K562 (cell line): ENCODE results near the gene ATAD3C. TPM values are rescaled to one million over a fixed set of nuclear protein-coding genes. Genes with fewer than 3 reads are reported as not detected.

ENCODE experiments used
- ATAC-seq: fragments of 200-7000 bp; cut with Tn5 transposase; 3 replicates; pipeline ENCODE4 v1.9.1; 2020; ENCODE audit warnings: moderate library complexity
- BruUV-seq: library from RNA; stranded (reverse); fragments of 400-500 nt; replicated peaks from 2 replicates; lab custom pipeline; 2021; lab: Mats Ljungman, UMichigan
- CTCF ChIA-PET: fragments of 300-600 bp; formaldehyde crosslinking; extraction: SDS; loops from one replicate; lab custom pipeline; 2021; ENCODE audit warnings: low intra/inter-chr PET ratio; lab: Yijun Ruan, JAX
- POLR2A ChIA-PET: fragments of 300-600, 350-650 bp; sonication (Branson Sonifier 250); formaldehyde crosslinking; extraction: SDS; loops from one replicate; lab custom pipeline; 2021; ENCODE audit warnings: antibody characterized with exemption, inconsistent platforms; lab: Yijun Ruan, JAX
- DNase-seq, 4 experiments: peaks; one replicate each; pipeline versions ENCODE4 v3.0.0 to v3.0.0-alpha.2; 2011 to 2018; ENCODE audit warnings: low spot score in 3 of 4, mixed read lengths in 3 of 4; ENCODE audit errors: extremely low read depth in 1 of 4
- FAIRE-seq: peaks from 2 replicates; lab custom pipeline; 2011; peaks lifted over from hg19 to GRCh38; lab: Jason Lieb, UNC
- H2AFZ ChIP-seq: 2 replicates; pipeline ENCODE4 v1.6.0; 2011; ENCODE audit warnings: low read depth, low read length, control low read depth, inconsistent platforms
- H3K27ac ChIP-seq: fragments of 200-600 bp; 3 replicates; pipeline ENCODE4 v1.8.0; 2011; ENCODE audit warnings: low read depth, mild to moderate bottlenecking, control low read depth, inconsistent platforms, low read length, moderate library complexity, mixed read lengths; ENCODE audit errors: extremely low read depth
- H3K27me3 ChIP-seq, 2 experiments: fragments of 300-600 bp in 1 of 2; 2 replicates in 1 of 2; 3 replicates in 1 of 2; pipeline versions ENCODE4 v1.6.0 to v1.8.0; 2011; ENCODE audit warnings: inconsistent platforms in 2 of 2, low read length in 2 of 2, mild to moderate bottlenecking in 1 of 2, mixed read lengths in 1 of 2, moderate library complexity in 1 of 2; ENCODE audit not compliant: control insufficient read depth in 2 of 2, insufficient read depth in 2 of 2
- H3K36me3 ChIP-seq: fragments of 300-600 bp; 3 replicates; pipeline ENCODE4 v1.8.0; 2011; ENCODE audit warnings: mild to moderate bottlenecking, low read length, inconsistent platforms; ENCODE audit not compliant: control insufficient read depth, insufficient read depth
- H3K4me1 ChIP-seq, 2 experiments: fragments of 200-600 bp in 1 of 2; replicated peaks in 1 of 2; 2 replicates in 1 of 2; 3 replicates in 1 of 2; pipeline versions ENCODE4 v1.5.1 to v1.8.0; 2011; ENCODE audit warnings: inconsistent platforms in 2 of 2, low read length in 2 of 2, mild to moderate bottlenecking in 1 of 2, mixed read lengths in 1 of 2, moderate library complexity in 1 of 2; ENCODE audit not compliant: control insufficient read depth in 2 of 2, insufficient read depth in 2 of 2
- H3K4me2 ChIP-seq: 2 replicates; pipeline ENCODE4 v1.6.1; 2011; ENCODE audit warnings: low read length, control low read depth, inconsistent platforms, mixed read lengths; ENCODE audit not compliant: insufficient read depth
- H3K4me3 ChIP-seq: fragments of 200-600 bp; sonication (generic), shearing (Covaris generic); 2 replicates; pipeline ENCODE4 v1.5.1; 2016; ENCODE audit warnings: control low read depth, inconsistent platforms
- H3K79me2 ChIP-seq: fragments of 200-600 bp; 3 replicates; pipeline ENCODE4 v1.8.0; 2011; ENCODE audit warnings: low read length, inconsistent platforms; ENCODE audit not compliant: control insufficient read depth, insufficient read depth
- H3K9ac ChIP-seq, 2 experiments: 2 replicates each; pipeline versions ENCODE4 v1.6.0 to v1.6.1; 2011; ENCODE audit warnings: low read depth in 2 of 2, low read length in 2 of 2, control low read depth in 1 of 2, inconsistent platforms in 1 of 2, mild to moderate bottlenecking in 1 of 2, mixed read lengths in 1 of 2; ENCODE audit not compliant: insufficient read depth in 1 of 2
- H3K9me1 ChIP-seq: one replicate; pipeline ENCODE4 v1.6.0; 2011; ENCODE audit warnings: inconsistent platforms, mild to moderate bottlenecking, low read length, moderate library complexity; ENCODE audit not compliant: control insufficient read depth, insufficient read depth
- H3K9me3 ChIP-seq: replicated peaks from 2 replicates; pipeline ENCODE4 v1.5.1; 2011; ENCODE audit warnings: low read depth, low read length, inconsistent platforms; ENCODE audit not compliant: control insufficient read depth, insufficient read depth
- H4K20me1 ChIP-seq: replicated peaks from 2 replicates; pipeline ENCODE4 v1.6.1; 2011; ENCODE audit warnings: low read length, inconsistent platforms, mixed read lengths; ENCODE audit not compliant: control insufficient read depth, insufficient read depth
- NFYB ChIP-seq: IDR thresholded peaks from 2 replicates; pipeline ENCODE4 v1.6.1; 2011; ENCODE audit warnings: mild to moderate bottlenecking, moderate library complexity; ENCODE audit not compliant: insufficient read length; ENCODE audit errors: extremely low read depth
- POLR2G ChIP-seq: fragments of 200-400 bp; formaldehyde crosslinking; IDR thresholded peaks from 2 replicates; pipeline ENCODE4 v1.6.1; 2017; ENCODE audit warnings: low read depth, mild to moderate bottlenecking, antibody characterized with exemption, low read length, moderate library complexity
- RBFOX2 ChIP-seq: fragments of 200-400 bp; formaldehyde crosslinking; IDR thresholded peaks from 2 replicates; pipeline ENCODE4 v1.6.1; 2017; ENCODE audit warnings: low read depth, mild to moderate bottlenecking, low read length, moderate library complexity
- SUPT5H ChIP-seq: fragments of 450-650 bp; IDR thresholded peaks from 2 replicates; pipeline ENCODE4 v1.6.1; 2016
- ZNF57 ChIP-seq: fragments of 450-650 bp; formaldehyde crosslinking; IDR thresholded peaks from 2 replicates; pipeline ENCODE4 v1.4.0; 2020; ENCODE audit warnings: mild to moderate bottlenecking, moderate library complexity
- WGBS: fragments of 100-300 bp; shearing (Covaris generic); methylation state at CpG from one replicate; pipeline ENCODE4 v1.1.6; 2016; ENCODE audit warnings: low coverage, mixed read lengths; ENCODE audit not compliant: insufficient coverage; ENCODE audit errors: missing lambda C conversion rate; 5-methylcytosine and 5-hydroxymethylcytosine counted together
- in situ Hi-C: fragments of 300-500 bp; cut with MboI; formaldehyde crosslinking; loops from 4 replicates; pipeline ENCODE4 v1.15.0; 2018; ENCODE audit warnings: inconsistent platforms, mixed read lengths
- intact Hi-C: fragments of 100-400 bp; cut with micrococcal nuclease; formaldehyde crosslinking; loops from 2 replicates; pipeline ENCODE4 v1.14.2; 2022
- polyA plus RNA-seq, 8 experiments: library from polyadenylated mRNA; depleted of rRNA in 4 of 8; stranded (reverse) in 5 of 8; unstranded in 3 of 8; fragments of >200 nt; fragmentation: Nextera tagmentation in 2 of 8; fragmentation: Illumina TruSeq in 1 of 8; extraction: Ambion mirVana in 2 of 8; extraction: Trizol in 1 of 8; gene quantifications; 2 replicates each; pipeline versions ENCODE4 v1.2.1 to v1.2.3, GENCODE V29; 2011 to 2014; ENCODE audit warnings: inconsistent platforms in 1 of 8, missing spikeins in 1 of 8
- total RNA-seq, 7 experiments: library from RNA; depleted of rRNA in 6 of 7; stranded (reverse); fragments of >200 nt in 6 of 7; fragmentation: Illumina TruSeq in 2 of 7; extraction: Trizol in 2 of 7; gene quantifications; 2 replicates each; pipeline versions ENCODE4 v1.2.1 to v1.2.3, GENCODE V29; 2011 to 2021; ENCODE audit warnings: low replicate concordance in 1 of 7
- TF ChIP-seq, protein P1 (sequence below): sonication (generic); formaldehyde crosslinking; IDR thresholded peaks from 2 replicates; pipeline ENCODE4 v1.8.0; 2022; ENCODE audit warnings: mild to moderate bottlenecking, missing genetic modification reagents
- TF ChIP-seq, protein P2 (sequence below): sonication (generic); formaldehyde crosslinking; IDR thresholded peaks from 2 replicates; pipeline ENCODE4 v1.8.1; 2023; ENCODE audit warnings: mild to moderate bottlenecking, missing genetic modification reagents

Gene ATAD3C
- total and polyA plus RNA-seq, 9 of the 15 experiments (the other 6 are each of a cell fraction or from before 2014, with no cell fraction given), result 0.03 to 0.18 TPM; not detected in 7

DNA sequence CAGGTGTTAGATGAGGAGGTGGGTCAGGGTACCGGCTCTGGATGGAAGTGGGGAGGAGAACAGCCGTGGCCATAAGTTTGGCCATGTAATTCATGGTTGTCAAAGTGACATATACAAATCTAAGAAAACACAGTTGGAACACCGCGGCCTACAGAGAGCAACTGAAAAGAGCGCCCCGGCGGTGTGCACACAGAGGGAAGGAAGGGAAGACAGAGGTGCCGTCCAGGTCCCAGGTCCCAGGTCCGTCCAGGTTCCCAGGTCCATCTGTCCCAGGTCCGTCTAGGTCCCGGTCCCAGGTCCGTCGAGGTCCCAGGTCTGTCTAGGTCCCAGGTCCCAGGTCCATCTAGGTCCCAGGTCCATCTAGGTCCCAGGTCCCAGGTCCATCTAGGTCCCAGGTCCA, 37.9 kb upstream of the ATAD3C start:
- in situ Hi-C loops (no loop called here), intact Hi-C loops (no loop called here)
- no peak overlapping the region for H2AFZ ChIP-seq
- no peak overlapping the region for H3K9ac ChIP-seq
- BruUV-seq, result no TSS peak
- H3K4me2 ChIP-seq, result no peak overlapping the region
- peaks cover 11% of the 10 kb centered on the region for H3K9me3 ChIP-seq
- CTCF ChIA-PET, result no interaction called here
- peaks cover 16% of the 10 kb centered on the region; the same call in 2 of the 3 replicates for H3K36me3 ChIP-seq
- no peak overlapping the region for H3K4me3 ChIP-seq
- no peaks in the 10 kb centered on the region for H3K9me1 ChIP-seq
- FAIRE-seq, result no peak
- DNase-seq, result peak in 1 of 4 experiments; percentile 13
- peaks cover 30% of the 10 kb centered on the region for H3K79me2 ChIP-seq
- POLR2A ChIA-PET, result no interaction called here
- H4K20me1 ChIP-seq, result no peaks in the 10 kb centered on the region
- TF ChIP-seq ZNF57 (CRISPR knock-in tag), result peak; percentile 63; the same call in 1 of the 2 replicates
- peak; percentile 62 for TF ChIP-seq POLR2G
- TF ChIP-seq, protein P1, sequence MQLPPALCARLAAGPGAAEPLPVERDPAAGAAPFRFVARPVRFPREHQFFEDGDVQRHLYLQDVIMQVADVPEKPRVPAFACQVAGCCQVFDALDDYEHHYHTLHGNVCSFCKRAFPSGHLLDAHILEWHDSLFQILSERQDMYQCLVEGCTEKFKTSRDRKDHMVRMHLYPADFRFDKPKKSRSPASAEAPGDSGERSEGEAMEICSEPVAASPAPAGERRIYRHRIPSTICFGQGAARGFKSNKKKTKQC, result no peak
- TF ChIP-seq, protein P2, sequence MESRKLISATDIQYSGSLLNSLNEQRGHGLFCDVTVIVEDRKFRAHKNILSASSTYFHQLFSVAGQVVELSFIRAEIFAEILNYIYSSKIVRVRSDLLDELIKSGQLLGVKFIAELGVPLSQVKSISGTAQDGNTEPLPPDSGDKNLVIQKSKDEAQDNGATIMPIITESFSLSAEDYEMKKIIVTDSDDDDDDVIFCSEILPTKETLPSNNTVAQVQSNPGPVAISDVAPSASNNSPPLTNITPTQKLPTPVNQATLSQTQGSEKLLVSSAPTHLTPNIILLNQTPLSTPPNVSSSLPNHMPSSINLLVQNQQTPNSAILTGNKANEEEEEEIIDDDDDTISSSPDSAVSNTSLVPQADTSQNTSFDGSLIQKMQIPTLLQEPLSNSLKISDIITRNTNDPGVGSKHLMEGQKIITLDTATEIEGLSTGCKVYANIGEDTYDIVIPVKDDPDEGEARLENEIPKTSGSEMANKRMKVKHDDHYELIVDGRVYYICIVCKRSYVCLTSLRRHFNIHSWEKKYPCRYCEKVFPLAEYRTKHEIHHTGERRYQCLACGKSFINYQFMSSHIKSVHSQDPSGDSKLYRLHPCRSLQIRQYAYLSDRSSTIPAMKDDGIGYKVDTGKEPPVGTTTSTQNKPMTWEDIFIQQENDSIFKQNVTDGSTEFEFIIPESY (CRISPR knock-in tag), result peak; percentile 87
- TF ChIP-seq RBFOX2, result 0 out of 2 replicates have a peak, but pooled peaks have one; percentile 7
- peak; percentile 14; the same call in 1 of the 2 replicates for TF ChIP-seq SUPT5H
- no peak for TF ChIP-seq NFYB
- WGBS, result 84% methylated on average over 13 of the region's 13 CpGs
- peaks cover 4 to 23% of the 10 kb centered on the region in 2 experiments for H3K4me1 ChIP-seq
- H3K27ac ChIP-seq, result no peak overlapping the region
- no peak for ATAC-seq
- no peaks in the 10 kb centered on the region for H3K27me3 ChIP-seq
